Measurements from ENCODE around the gene KRTAP10-4.
"Not testable (repeated sequence)": the region's sequence is repeated elsewhere in the genome, so short reads cannot be mapped to it uniquely, and the experiment has no call there.

The KRTAP10-4 gene

GRCh38 chr21:44602463-44602850 is 28.9 kb downstream of the KRTAP10-4 start:
- Mint-ChIP-seq H3K27me3 (no peaks in the 10 kb centered on the region), H3K27ac (no peak overlapping the region), H3K36me3 (ENCODE audit: low read depth) (no peaks in the 10 kb centered on the region), H3K4me3 (no peak overlapping the region), H3K9me3 (peaks cover 13% of the 10 kb centered on the region), H3K4me1 (no peaks in the 10 kb centered on the region)
- DNase-seq (no peak), ATAC-seq (no peak)

GRCh38 chr21:44603109-44603875 is 29.8 kb downstream of the KRTAP10-4 start:
- no peaks in the 10 kb centered on the region for H3K36me3 Mint-ChIP-seq (ENCODE audit: low read depth)
- ATAC-seq (no peak), DNase-seq (no peak)
- H3K27me3 Mint-ChIP-seq: no peaks in the 10 kb centered on the region
- peaks cover 13% of the 10 kb centered on the region for H3K9me3 Mint-ChIP-seq
- no peaks in the 10 kb centered on the region for H3K4me1 Mint-ChIP-seq
- H3K27ac Mint-ChIP-seq: no peak overlapping the region
- H3K4me3 Mint-ChIP-seq: no peak overlapping the region

DNA sequence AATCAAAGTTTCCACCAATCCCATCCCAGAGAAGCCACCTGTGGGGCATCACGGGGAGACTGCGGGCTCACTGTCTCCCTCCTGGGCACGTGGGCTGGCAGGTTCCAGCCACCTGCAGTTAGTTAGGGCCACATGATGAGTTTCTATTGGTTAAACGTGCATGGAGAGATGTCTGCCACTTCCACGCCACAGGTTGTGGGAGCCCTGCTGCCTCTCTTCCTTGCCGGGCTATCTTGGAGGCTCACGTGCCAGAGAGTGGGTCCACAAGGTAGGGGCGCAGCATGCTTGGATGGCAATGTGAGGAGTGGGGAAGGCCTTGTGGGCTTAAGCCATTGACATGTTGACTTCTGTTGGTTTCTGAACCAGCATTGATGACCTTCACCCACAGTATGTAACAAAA is 30.4 kb downstream of the KRTAP10-4 start:
- no peaks in the 10 kb centered on the region for H3K27me3 Mint-ChIP-seq
- H3K4me3 Mint-ChIP-seq: no peak overlapping the region
- no peaks in the 10 kb centered on the region for H3K36me3 Mint-ChIP-seq (ENCODE audit: low read depth)
- no peak for ATAC-seq
- H3K4me1 Mint-ChIP-seq: no peaks in the 10 kb centered on the region
- no peak overlapping the region for H3K27ac Mint-ChIP-seq
- no peak for DNase-seq
- H3K9me3 Mint-ChIP-seq: peaks cover 9% of the 10 kb centered on the region

GRCh38 chr21:44606495-44606894 is 33.0 kb downstream of the KRTAP10-4 start:
- H3K27ac Mint-ChIP-seq: no peak overlapping the region
- H3K36me3 Mint-ChIP-seq (ENCODE audit: low read depth): peaks cover 3% of the 10 kb centered on the region
- no peaks in the 10 kb centered on the region for H3K4me1 Mint-ChIP-seq
- DNase-seq: no peak
- H3K9me3 Mint-ChIP-seq: peaks cover 23% of the 10 kb centered on the region
- no peak for ATAC-seq
- no peak overlapping the region for H3K4me3 Mint-ChIP-seq
- H3K27me3 Mint-ChIP-seq: no peaks in the 10 kb centered on the region

- Mint-ChIP-seq H3K4me1 (no peaks in the 10 kb centered on the region), H3K27ac (no peak overlapping the region), H3K9me3 (peaks cover 26% of the 10 kb centered on the region), H3K27me3 (no peaks in the 10 kb centered on the region), H3K36me3 (ENCODE audit: low read depth) (peaks cover 3% of the 10 kb centered on the region), H3K4me3 (no peak overlapping the region)
- DNase-seq: no peak
- no peak for ATAC-seq
These were observed 35.7 kb downstream of the KRTAP10-4 start for GRCh38 chr21:44609193-44609592.

DNA sequence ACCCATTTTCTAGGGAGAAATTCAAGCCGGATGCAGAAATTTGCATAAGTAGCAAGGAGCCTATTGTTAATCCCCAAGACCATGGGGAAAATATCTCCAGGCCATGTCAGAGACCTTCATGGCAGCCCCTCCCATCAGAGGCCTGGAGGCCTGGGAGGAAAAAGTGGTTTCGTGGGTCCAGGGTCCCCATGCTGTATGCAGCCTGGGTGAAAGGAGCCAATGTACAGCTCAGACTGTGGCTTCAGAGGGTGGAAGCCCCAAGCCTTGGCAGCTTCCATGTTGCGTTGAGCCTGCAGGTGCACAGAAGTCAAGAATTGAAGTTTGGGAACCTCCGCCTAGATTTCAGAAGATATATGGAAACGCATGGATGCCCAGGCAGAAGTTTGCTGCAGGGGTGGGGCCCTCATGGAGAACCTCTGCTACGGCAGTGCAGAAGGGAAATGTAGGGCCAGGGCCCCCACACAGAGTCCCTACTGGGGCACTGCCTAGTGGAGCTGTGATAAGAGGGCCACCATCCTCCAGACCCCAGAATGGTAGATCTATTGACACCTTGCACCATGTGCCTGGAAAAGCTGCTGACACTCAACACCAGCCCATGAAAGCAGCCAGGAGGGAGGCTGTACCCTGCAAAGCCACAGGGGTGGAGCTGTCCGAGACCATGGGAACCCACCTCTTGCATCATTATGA is 36.8 kb downstream of the KRTAP10-4 start:
- not testable (repeated sequence) for H3K36me3 Mint-ChIP-seq (ENCODE audit: low read depth); DNase-seq; H3K27me3 Mint-ChIP-seq; H3K4me1 Mint-ChIP-seq; H3K27ac Mint-ChIP-seq; H3K4me3 Mint-ChIP-seq; ATAC-seq
- peaks cover 19% of the 10 kb centered on the region for H3K9me3 Mint-ChIP-seq

GRCh38 chr21:44611551-44611950 is 38.0 kb downstream of the KRTAP10-4 start:
- no peak for DNase-seq
- no peak overlapping the region for H3K4me3 Mint-ChIP-seq
- peaks cover 6% of the 10 kb centered on the region for H3K4me1 Mint-ChIP-seq
- no peak for ATAC-seq
- H3K27me3 Mint-ChIP-seq: no peaks in the 10 kb centered on the region
- H3K9me3 Mint-ChIP-seq: peaks cover 19% of the 10 kb centered on the region
- no peak overlapping the region for H3K27ac Mint-ChIP-seq
- H3K36me3 Mint-ChIP-seq (ENCODE audit: low read depth): peaks cover 3% of the 10 kb centered on the region

- ATAC-seq (no peak), DNase-seq (no peak)
- Mint-ChIP-seq H3K9me3 (peaks cover 19% of the 10 kb centered on the region), H3K27ac (no peak within 1 kb of the TSS), H3K4me1 (peaks cover 9% of the 10 kb centered on the region), H3K27me3 (no peaks in the 10 kb centered on the region), H3K4me3 (no peak within 1 kb of the TSS), H3K36me3 (ENCODE audit: low read depth) (peaks cover 3% of the 10 kb centered on the region)
These were observed 38.5 kb downstream of the KRTAP10-4 start, which contains the start of gene KRTAP10-8 for GRCh38 chr21:44612029-44612486. Gene KRTAP10-8 (plus strand): TSS chr21:44612079. CDS start chr21:44612101, 22 bp downstream.

GRCh38 chr21:44612669-44613229 is 39.2 kb downstream of the KRTAP10-4 start:
- H3K36me3 Mint-ChIP-seq (ENCODE audit: low read depth): peaks cover 3% of the 10 kb centered on the region
- no peak overlapping the region for H3K27ac Mint-ChIP-seq
- no peak for DNase-seq
- peaks cover 19% of the 10 kb centered on the region for H3K9me3 Mint-ChIP-seq
- H3K27me3 Mint-ChIP-seq: no peaks in the 10 kb centered on the region
- H3K4me1 Mint-ChIP-seq: peaks cover 16% of the 10 kb centered on the region
- no peak for ATAC-seq
- H3K4me3 Mint-ChIP-seq: no peak overlapping the region

DNA sequence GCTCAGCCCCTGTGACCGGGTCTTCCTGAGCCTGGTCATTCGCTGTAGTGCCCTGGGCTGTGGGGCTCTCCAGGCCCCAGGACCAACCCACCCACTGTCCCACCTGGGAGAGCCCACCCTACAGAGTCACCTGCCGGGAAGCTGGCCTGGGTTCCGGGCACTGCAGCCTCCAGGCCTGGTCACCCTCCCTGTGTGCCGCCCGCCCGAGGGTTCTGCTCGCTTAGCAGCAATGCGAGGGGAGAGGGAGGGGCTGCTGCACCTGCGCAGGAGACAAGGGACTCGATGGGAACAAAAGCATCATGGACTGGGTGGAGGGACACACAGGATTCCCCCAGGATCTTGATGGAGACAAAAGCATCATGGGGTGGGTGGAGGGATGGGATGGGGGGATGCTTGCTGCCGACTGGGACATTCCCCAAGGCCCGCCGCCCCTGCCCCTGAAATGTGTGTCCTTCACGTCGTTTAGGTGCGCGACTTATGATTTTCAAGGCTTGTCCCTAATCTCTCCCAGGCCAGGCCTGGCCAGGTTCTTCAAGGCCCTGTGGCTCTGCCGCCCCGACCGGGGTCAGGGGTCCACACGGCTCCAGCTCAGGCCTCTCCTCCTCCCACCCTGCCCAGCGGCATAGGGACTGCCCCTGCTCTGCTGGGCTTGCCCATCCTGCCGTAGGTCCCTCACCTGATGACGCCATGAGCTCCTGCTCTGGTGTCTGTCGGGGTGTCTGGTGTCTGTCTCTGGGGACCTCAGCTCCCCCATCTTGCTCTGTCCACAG is 40.0 kb downstream of the KRTAP10-4 start:
- H3K27ac Mint-ChIP-seq: no peak overlapping the region

DNA sequence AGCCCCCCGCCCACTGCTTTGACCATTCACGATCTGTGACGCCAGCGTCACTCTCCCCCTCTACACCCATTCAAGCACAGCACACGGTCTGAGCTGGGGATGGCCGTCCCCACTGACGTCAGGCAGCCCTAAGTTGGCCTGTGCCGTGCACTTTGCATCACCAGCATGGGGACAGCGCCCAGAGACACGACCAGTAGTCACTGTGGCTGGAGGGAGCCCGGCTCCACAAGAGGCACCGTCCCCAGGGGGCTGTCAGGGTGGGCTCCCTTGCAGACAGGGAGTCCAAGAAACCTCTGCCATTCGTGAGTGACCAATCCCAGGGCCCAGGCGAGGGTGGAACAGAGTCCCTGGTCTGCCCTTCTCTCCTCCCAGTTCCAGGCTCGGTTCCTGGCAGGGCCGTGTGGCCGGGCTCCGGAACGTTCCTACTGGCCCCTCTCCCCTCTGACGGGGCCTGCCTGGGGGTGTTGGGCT is 40.7 kb downstream of the KRTAP10-4 start:
- ATAC-seq (no peak), DNase-seq (no peak)
- Mint-ChIP-seq H3K4me1 (peaks cover 30% of the 10 kb centered on the region), H3K36me3 (ENCODE audit: low read depth) (peaks cover 9% of the 10 kb centered on the region), H3K27me3 (no peaks in the 10 kb centered on the region), H3K27ac (no peak overlapping the region), H3K4me3 (no peak overlapping the region), H3K9me3 (peaks cover 25% of the 10 kb centered on the region)

More for the DNA sequence above, 40.0 kb downstream of the KRTAP10-4 start:
- DNase-seq (no peak), ATAC-seq (no peak)
- no peak overlapping the region for H3K4me3 Mint-ChIP-seq
- H3K4me1 Mint-ChIP-seq: peaks cover 24% of the 10 kb centered on the region
- H3K27me3 Mint-ChIP-seq: no peaks in the 10 kb centered on the region
- H3K36me3 Mint-ChIP-seq (ENCODE audit: low read depth): peaks cover 3% of the 10 kb centered on the region
- H3K9me3 Mint-ChIP-seq: peaks cover 24% of the 10 kb centered on the region

GRCh38 chr21:44614961-44615391 is 41.4 kb downstream of the KRTAP10-4 start:
- Mint-ChIP-seq H3K4me1 (peaks cover 37% of the 10 kb centered on the region), H3K4me3 (no peak overlapping the region)

DNA sequence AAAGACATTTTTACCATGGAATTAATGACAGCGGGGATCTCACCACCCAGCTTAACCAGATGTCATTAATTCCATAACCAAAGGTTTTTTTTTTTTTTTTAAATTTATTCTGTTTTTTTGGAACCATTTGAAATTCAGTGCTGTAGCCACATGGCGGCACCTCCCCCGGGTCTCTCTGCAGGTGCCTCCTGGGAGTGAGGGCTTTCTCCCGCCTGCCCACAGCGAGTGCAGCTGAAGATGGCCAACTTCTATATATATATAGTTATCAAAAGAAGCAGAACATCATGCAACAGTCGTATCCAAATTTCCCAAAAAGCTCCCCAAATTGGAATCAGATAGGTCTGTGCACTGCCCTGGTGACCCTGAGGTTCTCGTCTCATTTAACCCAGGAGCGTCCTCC is 41.9 kb downstream of the KRTAP10-4 start:
- DNase-seq (no peak), ATAC-seq (no peak)
- H3K36me3 Mint-ChIP-seq (ENCODE audit: low read depth): peaks cover 16% of the 10 kb centered on the region
- no peaks in the 10 kb centered on the region for H3K27me3 Mint-ChIP-seq
- H3K4me3 Mint-ChIP-seq: no peak overlapping the region
- H3K4me1 Mint-ChIP-seq: peaks cover 37% of the 10 kb centered on the region
- H3K27ac Mint-ChIP-seq: no peak overlapping the region
- H3K9me3 Mint-ChIP-seq: peaks cover 28% of the 10 kb centered on the region

More at GRCh38 chr21:44614961-44615391, 41.4 kb downstream of the KRTAP10-4 start:
- H3K27ac Mint-ChIP-seq: no peak overlapping the region
- DNase-seq: no peak
- peaks cover 14% of the 10 kb centered on the region for H3K36me3 Mint-ChIP-seq (ENCODE audit: low read depth)
- H3K9me3 Mint-ChIP-seq: peaks cover 25% of the 10 kb centered on the region
- no peaks in the 10 kb centered on the region for H3K27me3 Mint-ChIP-seq
- no peak for ATAC-seq

DNA sequence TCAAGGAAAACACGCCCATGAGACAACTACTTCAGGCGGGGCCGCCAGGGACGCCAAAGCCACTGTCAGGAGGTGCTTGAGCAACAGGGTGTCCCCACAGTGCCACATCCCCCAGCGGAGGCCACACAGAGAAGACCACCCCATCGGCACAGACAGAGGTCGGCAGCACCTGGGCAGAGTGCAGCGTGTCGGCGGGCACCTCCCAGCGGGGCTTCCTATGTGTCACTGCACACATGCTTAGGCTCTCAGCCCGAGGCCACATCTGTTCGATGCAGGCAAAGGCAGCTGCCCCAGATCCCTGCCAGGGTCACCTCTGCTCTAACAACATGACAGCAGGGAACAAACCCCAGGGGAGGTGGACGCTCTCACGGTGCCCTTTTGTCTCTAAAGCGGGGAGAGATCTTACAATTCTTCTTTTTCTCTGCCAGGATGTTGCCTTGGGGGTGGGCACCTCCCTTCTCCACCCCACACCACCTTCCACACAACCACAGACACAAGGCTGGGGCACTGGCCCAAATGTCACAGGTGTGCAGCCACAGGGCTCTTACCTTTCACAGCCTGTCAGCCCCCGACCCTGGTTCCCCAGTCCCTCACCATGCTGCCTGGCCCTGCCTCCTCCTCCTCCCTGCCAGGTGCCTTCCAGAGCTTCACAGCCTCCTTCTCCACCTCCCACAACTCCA is 42.5 kb downstream of the KRTAP10-4 start:
- H3K36me3 Mint-ChIP-seq (ENCODE audit: low read depth): peaks cover 21% of the 10 kb centered on the region
- H3K27ac Mint-ChIP-seq: no peak overlapping the region
- ATAC-seq (no peak), DNase-seq (no peak)
- no peaks in the 10 kb centered on the region for H3K27me3 Mint-ChIP-seq
- peaks cover 33% of the 10 kb centered on the region for H3K9me3 Mint-ChIP-seq
- H3K4me1 Mint-ChIP-seq: peaks cover 37% of the 10 kb centered on the region
- no peak overlapping the region for H3K4me3 Mint-ChIP-seq
